Mucosa of descending colon (tissue), 3 donors: Measurements from ENCODE around the gene RTN3. TPM values are rescaled to one million over a fixed set of nuclear protein-coding genes. Genes with fewer than 3 reads are reported as not detected.
A peak's percentile ranks its signal among the peaks of the same experiment; 100 is the strongest.
"Not testable (repeated sequence)": the region's sequence is repeated elsewhere in the genome, so short reads cannot be mapped to it uniquely, and the experiment has no call there.

Experiments used
- ATAC-seq: fragments of 200-7000 bp; cut with Tn5 transposase; one replicate; pipeline ENCODE4 v1.9.1; 2020; ENCODE audit warnings: mild to moderate bottlenecking, moderate library complexity
- DNase-seq, 3 donors: peaks; one replicate each; pipeline ENCODE4 v3.0.0-alpha.2; 2020
- H3K36me3 ChIP-seq: fragments of 200-600 bp; one replicate; pipeline ENCODE4 v1.8.0; 2021; ENCODE audit warnings: low read depth, mild to moderate bottlenecking
- H3K4me1 ChIP-seq: fragments of 200-600 bp; one replicate; pipeline ENCODE4 v1.8.0; 2021; ENCODE audit warnings: low read depth, mild to moderate bottlenecking
- H3K4me3 ChIP-seq: fragments of 200-600 bp; one replicate; pipeline ENCODE4 v1.8.0; 2021; ENCODE audit warnings: mild to moderate bottlenecking
- H3K9me3 ChIP-seq: fragments of 200-600 bp; one replicate; pipeline ENCODE4 v1.8.0; 2021; ENCODE audit warnings: mild to moderate bottlenecking
- CTCF ChIP-seq: fragments of 200-600 bp; IDR thresholded peaks from one replicate; pipeline ENCODE4 v1.8.0; 2022; ENCODE audit warnings: antibody characterized with exemption, mild to moderate bottlenecking
- intact Hi-C, 2 donors: fragments of 100-400 bp; cut with DNase I in 1 of 2; cut with micrococcal nuclease in 1 of 2; formaldehyde crosslinking; loops; one replicate each; pipeline versions ENCODE4 v1.11.0 to v1.11.1; 2022; cut with DNase I, micrococcal nuclease
- long read RNA-seq, 2 donors: library from polyadenylated mRNA; unstranded; transcript quantifications; one replicate each; pipeline ENCODE4 v2.0.0, GENCODE V29; 2019 to 2021
- total RNA-seq, 3 donors: library from RNA; stranded (reverse); fragmentation: NEBNext Ultra II Directional in 2 of 3; extraction: Animal tissue kit (Norgen Biotek cat#: 25700) in 2 of 3; gene quantifications; one replicate each; pipeline versions ENCODE4 v1.2.1 to v1.2.4, GENCODE V29; 2021 to 2023
- donor health status: DM: no; HTN: no; CAD: no; lungs with moderate emphysema.
- donor health status: DM: no; HTN: no; CAD: no.
- donor health status: DM: no; HTN: yes; CAD: no.

Gene RTN3, protein sequence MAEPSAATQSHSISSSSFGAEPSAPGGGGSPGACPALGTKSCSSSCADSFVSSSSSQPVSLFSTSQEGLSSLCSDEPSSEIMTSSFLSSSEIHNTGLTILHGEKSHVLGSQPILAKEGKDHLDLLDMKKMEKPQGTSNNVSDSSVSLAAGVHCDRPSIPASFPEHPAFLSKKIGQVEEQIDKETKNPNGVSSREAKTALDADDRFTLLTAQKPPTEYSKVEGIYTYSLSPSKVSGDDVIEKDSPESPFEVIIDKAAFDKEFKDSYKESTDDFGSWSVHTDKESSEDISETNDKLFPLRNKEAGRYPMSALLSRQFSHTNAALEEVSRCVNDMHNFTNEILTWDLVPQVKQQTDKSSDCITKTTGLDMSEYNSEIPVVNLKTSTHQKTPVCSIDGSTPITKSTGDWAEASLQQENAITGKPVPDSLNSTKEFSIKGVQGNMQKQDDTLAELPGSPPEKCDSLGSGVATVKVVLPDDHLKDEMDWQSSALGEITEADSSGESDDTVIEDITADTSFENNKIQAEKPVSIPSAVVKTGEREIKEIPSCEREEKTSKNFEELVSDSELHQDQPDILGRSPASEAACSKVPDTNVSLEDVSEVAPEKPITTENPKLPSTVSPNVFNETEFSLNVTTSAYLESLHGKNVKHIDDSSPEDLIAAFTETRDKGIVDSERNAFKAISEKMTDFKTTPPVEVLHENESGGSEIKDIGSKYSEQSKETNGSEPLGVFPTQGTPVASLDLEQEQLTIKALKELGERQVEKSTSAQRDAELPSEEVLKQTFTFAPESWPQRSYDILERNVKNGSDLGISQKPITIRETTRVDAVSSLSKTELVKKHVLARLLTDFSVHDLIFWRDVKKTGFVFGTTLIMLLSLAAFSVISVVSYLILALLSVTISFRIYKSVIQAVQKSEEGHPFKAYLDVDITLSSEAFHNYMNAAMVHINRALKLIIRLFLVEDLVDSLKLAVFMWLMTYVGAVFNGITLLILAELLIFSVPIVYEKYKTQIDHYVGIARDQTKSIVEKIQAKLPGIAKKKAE
- total RNA-seq, result 100 to 1,000 TPM; 111 to 129 (median 115) TPM
- long read RNA-seq, donor 1, full-length matches to known transcripts, result 119 of 136 reads
- long read RNA-seq, donor 1, partial matches to known transcripts, result 4 of 136 reads
- long read RNA-seq, donor 1, other reads (novel, unspliced or antisense), result 13 of 136 reads
- long read RNA-seq, donor 2, transcript RTN3-208 (7 exons, 2,532 nt), result major isoform, 125 of 140 reads
- long read RNA-seq, donor 2, partial matches to known transcripts, result 9 of 140 reads
- long read RNA-seq, donor 2, other reads (novel, unspliced or antisense), result 4 of 140 reads

GRCh38 chr11:63681321-63682065 is at the start of gene RTN3:
Gene RTN3, plus strand, starts transcription at chr11:63681500. Its CDS starts 137 bp downstream, at chr11:63681637.
- Histone ChIP-seq H3K4me3 (peak within 1 kb of the TSS; percentile 46), H3K4me1 (peaks cover 16% of the 10 kb centered on the region), H3K36me3 (no peaks in the 10 kb centered on the region), H3K9me3 (no peaks in the 10 kb centered on the region)
- ATAC-seq (peak; percentile 97), DNase-seq (peak; percentile 97 to 99 (median 99))
- intact Hi-C loops, result no loop called here
- peak; percentile 12 for TF ChIP-seq CTCF

- Histone ChIP-seq H3K4me3 (no peak overlapping the region), H3K36me3 (no peaks in the 10 kb centered on the region), H3K4me1 (peaks cover 5% of the 10 kb centered on the region), H3K9me3 (no peaks in the 10 kb centered on the region)
- ATAC-seq, result peak; percentile 87
- intact Hi-C loops, result loop anchor here (2.0 to 10.0 kb wide), 2 partner anchors 157 to 161 kb away; no protein-coding TSS in a partner anchor
- DNase-seq, result peak in 2 of 3 donors; percentile 57 to 72
- peak; percentile 51 for TF ChIP-seq CTCF
These were observed 45.4 kb upstream of the RTN3 start for GRCh38 chr11:63635762-63636465.

GRCh38 chr11:63638436-63638835 is 42.9 kb upstream of the RTN3 start:
- H3K36me3 ChIP-seq, DNase-seq, H3K9me3 ChIP-seq, ATAC-seq, H3K4me1 ChIP-seq, H3K4me3 ChIP-seq: not testable (repeated sequence)
- intact Hi-C loops, result loop anchor here in 1 of 2 donors (10.0 kb wide), 1 partner anchor 164 kb away; no protein-coding TSS in a partner anchor

DNA sequence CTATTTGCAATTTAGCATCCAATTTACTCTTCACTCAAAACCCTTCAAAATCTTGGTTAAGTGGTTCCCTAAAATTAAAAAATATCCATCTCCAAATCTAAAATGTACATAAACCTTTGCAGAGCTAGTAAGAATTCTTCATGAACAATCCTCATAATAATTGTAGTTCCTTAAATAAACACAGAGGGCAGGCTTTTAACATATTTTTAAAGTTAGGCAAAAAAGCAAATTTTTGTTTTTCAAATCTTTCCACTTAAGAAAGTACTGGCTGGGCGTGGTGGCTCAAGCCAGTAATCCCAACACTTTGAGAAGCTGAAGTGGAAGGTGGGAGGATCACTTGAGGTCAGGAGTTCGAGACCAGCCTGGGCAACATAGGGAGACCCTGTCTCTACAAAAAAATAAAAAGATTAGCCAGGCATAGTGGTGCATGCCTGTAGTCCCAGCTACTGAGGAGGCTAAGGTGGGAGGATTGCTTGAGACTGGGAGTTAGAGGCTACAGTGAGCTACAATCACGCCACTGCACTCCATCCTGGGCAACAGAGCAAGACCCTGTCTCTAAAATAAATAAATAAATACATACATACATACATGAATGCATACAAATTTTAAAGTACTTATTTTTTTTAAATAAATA is 42.0 kb upstream of the RTN3 start:
- ATAC-seq, result no peak

More for the DNA sequence above, 42.0 kb upstream of the RTN3 start:
- H3K36me3 ChIP-seq, result no peaks in the 10 kb centered on the region
- H3K4me1 ChIP-seq, result no peaks in the 10 kb centered on the region
- intact Hi-C loops, result loop anchor here in 1 of 2 donors (10.0 kb wide), 1 partner anchor 165 kb away; no protein-coding TSS in a partner anchor
- no peak overlapping the region for H3K4me3 ChIP-seq
- H3K9me3 ChIP-seq, result no peaks in the 10 kb centered on the region
- TF ChIP-seq CTCF, result no peak
- DNase-seq, result no peak
